Measurements from ENCODE around the gene PIN4.

The PIN4 gene

DNA sequence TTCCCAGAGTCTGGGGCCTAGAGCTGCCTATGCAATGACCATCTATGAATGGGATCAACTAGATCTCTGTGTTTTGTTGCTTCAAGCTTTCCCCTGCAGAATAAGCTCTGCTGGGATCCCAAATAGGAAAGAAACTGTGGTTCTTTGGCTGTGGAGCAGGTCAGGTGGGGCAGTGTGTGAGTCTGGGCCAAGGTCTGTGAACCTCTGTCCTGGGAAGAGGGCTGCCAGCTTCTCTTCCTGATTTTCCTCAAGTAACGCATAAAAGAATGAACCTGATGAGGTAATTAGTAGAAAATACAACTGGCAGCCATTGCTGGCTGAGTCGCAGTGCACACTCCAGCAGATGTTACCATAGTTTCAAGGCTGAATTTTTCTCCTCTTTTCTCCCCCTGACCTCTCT lies 4.6 kb upstream of the PIN4 start:
- no peak overlapping the region for H2AFZ ChIP-seq (ENCODE audit: low read depth, low read length, severe bottlenecking)
- no peaks in the 10 kb centered on the region for H4K20me1 ChIP-seq (ENCODE audit: low read depth, low read length)
- no peaks in the 10 kb centered on the region for H3K27me3 ChIP-seq (ENCODE audit: low read length)
- TF ChIP-seq, protein P1, sequence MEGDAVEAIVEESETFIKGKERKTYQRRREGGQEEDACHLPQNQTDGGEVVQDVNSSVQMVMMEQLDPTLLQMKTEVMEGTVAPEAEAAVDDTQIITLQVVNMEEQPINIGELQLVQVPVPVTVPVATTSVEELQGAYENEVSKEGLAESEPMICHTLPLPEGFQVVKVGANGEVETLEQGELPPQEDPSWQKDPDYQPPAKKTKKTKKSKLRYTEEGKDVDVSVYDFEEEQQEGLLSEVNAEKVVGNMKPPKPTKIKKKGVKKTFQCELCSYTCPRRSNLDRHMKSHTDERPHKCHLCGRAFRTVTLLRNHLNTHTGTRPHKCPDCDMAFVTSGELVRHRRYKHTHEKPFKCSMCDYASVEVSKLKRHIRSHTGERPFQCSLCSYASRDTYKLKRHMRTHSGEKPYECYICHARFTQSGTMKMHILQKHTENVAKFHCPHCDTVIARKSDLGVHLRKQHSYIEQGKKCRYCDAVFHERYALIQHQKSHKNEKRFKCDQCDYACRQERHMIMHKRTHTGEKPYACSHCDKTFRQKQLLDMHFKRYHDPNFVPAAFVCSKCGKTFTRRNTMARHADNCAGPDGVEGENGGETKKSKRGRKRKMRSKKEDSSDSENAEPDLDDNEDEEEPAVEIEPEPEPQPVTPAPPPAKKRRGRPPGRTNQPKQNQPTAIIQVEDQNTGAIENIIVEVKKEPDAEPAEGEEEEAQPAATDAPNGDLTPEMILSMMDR (IDR thresholded peaks at IDR 0.05; ENCODE audit: insufficient read depth, low read length, poor library complexity, severe bottlenecking) = no peak
- no peak for TF ChIP-seq EZH2phosphoT487 (conservative IDR thresholded peaks at IDR 0.05; ENCODE audit: low read length)
- H3K36me3 ChIP-seq (ENCODE audit: low read length) = no peaks in the 10 kb centered on the region
- no peak overlapping the region for H3K4me2 ChIP-seq (ENCODE audit: low read depth, low read length, poor library complexity, severe bottlenecking)
- H3F3A ChIP-seq (ENCODE audit: insufficient read depth) = peaks cover 8% of the 10 kb centered on the region; the same call in 1 of the 2 replicates
- peaks cover 4% of the 10 kb centered on the region; the same call in 1 of the 2 replicates for H3K79me2 ChIP-seq (ENCODE audit: insufficient read depth, low read length)
- no peak overlapping the region for H3K4me3 ChIP-seq (ENCODE audit: insufficient read depth, low read length, poor library complexity, severe bottlenecking)
- no peaks in the 10 kb centered on the region for H3K9me2 ChIP-seq (replicated peaks; ENCODE audit: insufficient read depth, low read length)
- no peak overlapping the region for H3K9ac ChIP-seq (ENCODE audit: low read length)
- H3K27ac ChIP-seq (ENCODE audit: low read depth, low read length) = no peak overlapping the region
- H3K9me3 ChIP-seq (ENCODE audit: insufficient read depth, low read length) = no peaks in the 10 kb centered on the region

DNA sequence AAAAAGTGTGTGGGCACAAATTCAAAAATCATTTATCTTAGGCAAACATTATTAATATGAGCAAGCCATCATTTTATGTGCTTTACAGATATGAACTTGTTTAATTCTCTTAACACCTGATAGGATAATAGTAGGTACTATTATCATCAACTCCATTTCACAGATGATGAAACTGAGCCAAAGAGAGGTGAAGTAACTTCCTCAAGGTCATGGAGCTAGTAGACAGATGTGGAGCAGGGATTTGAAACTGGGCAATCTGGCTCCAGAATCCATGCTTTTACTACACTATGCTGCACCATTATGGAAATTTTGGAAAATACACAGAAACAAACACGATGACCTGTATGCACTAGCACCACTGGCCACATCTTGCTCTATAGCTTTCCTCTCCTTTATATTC lies 1.0 kb upstream of the PIN4 start:
- Histone ChIP-seq H3K9me2 (replicated peaks; ENCODE audit: insufficient read depth, low read length) (no peaks in the 10 kb centered on the region), H3K9ac (ENCODE audit: low read length) (peak overlapping the region; percentile 81), H3K27me3 (ENCODE audit: low read length) (no peaks in the 10 kb centered on the region), H4K20me1 (ENCODE audit: low read depth, low read length) (no peaks in the 10 kb centered on the region), H3F3A (ENCODE audit: insufficient read depth) (peaks cover 8% of the 10 kb centered on the region; the same call in 1 of the 2 replicates), H2AFZ (ENCODE audit: low read depth, low read length, severe bottlenecking) (peak overlapping the region; percentile 87), H3K36me3 (ENCODE audit: low read length) (no peaks in the 10 kb centered on the region), H3K79me2 (ENCODE audit: insufficient read depth, low read length) (peaks cover 19% of the 10 kb centered on the region), H3K9me3 (ENCODE audit: insufficient read depth, low read length) (no peaks in the 10 kb centered on the region), H3K4me2 (ENCODE audit: low read depth, low read length, poor library complexity, severe bottlenecking) (peak overlapping the region; percentile 98), H3K4me3 (ENCODE audit: insufficient read depth, low read length, poor library complexity, severe bottlenecking) (peak overlapping the region; percentile 60), H3K27ac (ENCODE audit: low read depth, low read length) (peak overlapping the region; percentile 92)
- no peak for TF ChIP-seq EZH2phosphoT487 (conservative IDR thresholded peaks at IDR 0.05; ENCODE audit: low read length)
- TF ChIP-seq, protein P1 (IDR thresholded peaks at IDR 0.05; ENCODE audit: insufficient read depth, low read length, poor library complexity, severe bottlenecking) = no peak

DNA sequence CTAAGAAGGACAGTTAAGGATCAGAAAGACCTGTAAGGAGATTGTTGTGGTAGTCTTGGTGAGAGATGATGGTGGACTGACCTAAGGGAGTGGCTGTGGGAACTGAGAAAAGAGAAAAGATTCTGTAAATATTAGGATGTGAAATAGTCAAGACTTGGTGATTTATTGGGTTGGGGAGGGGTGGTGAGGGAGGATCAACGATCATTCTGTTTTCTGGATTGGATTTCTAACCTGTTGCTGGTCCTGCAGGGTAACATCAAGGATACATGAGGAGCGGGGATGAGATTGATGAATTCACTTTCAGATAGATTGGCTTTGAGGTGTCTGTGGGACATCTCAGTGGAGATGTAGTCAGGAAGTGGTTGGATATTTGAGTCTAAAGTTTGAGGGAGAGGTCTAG lies 1.4 kb downstream of the PIN4 start:
- H3K79me2 ChIP-seq (ENCODE audit: insufficient read depth, low read length) = peaks cover 19% of the 10 kb centered on the region
- no peaks in the 10 kb centered on the region for H4K20me1 ChIP-seq (ENCODE audit: low read depth, low read length)
- H3K9me2 ChIP-seq (replicated peaks; ENCODE audit: insufficient read depth, low read length) = no peaks in the 10 kb centered on the region
- H3F3A ChIP-seq (ENCODE audit: insufficient read depth) = peaks cover 8% of the 10 kb centered on the region; the same call in 1 of the 2 replicates
- H2AFZ ChIP-seq (ENCODE audit: low read depth, low read length, severe bottlenecking) = no peak overlapping the region
- H3K9me3 ChIP-seq (ENCODE audit: insufficient read depth, low read length) = no peaks in the 10 kb centered on the region
- no peak overlapping the region for H3K27ac ChIP-seq (ENCODE audit: low read depth, low read length)
- no peak overlapping the region for H3K4me3 ChIP-seq (ENCODE audit: insufficient read depth, low read length, poor library complexity, severe bottlenecking)
- no peaks in the 10 kb centered on the region for H3K27me3 ChIP-seq (ENCODE audit: low read length)
- TF ChIP-seq EZH2phosphoT487 (conservative IDR thresholded peaks at IDR 0.05; ENCODE audit: low read length) = no peak
- TF ChIP-seq, protein P1 (IDR thresholded peaks at IDR 0.05; ENCODE audit: insufficient read depth, low read length, poor library complexity, severe bottlenecking) = no peak
- 0 out of 2 replicates have a peak overlapping the region, but pooled peaks have one; percentile 81 for H3K9ac ChIP-seq (ENCODE audit: low read length)
- H3K4me2 ChIP-seq (ENCODE audit: low read depth, low read length, poor library complexity, severe bottlenecking) = peak overlapping the region; percentile 64
- no peaks in the 10 kb centered on the region for H3K36me3 ChIP-seq (ENCODE audit: low read length)
